Cortex of kidney (tissue), 1 donor: ENCODE data around the gene TYW5.

Source experiments
- DNase-seq: peaks from one replicate; lab custom pipeline; 2025; lab: John Stamatoyannopoulos, UW

TYW5 gene

DNA sequence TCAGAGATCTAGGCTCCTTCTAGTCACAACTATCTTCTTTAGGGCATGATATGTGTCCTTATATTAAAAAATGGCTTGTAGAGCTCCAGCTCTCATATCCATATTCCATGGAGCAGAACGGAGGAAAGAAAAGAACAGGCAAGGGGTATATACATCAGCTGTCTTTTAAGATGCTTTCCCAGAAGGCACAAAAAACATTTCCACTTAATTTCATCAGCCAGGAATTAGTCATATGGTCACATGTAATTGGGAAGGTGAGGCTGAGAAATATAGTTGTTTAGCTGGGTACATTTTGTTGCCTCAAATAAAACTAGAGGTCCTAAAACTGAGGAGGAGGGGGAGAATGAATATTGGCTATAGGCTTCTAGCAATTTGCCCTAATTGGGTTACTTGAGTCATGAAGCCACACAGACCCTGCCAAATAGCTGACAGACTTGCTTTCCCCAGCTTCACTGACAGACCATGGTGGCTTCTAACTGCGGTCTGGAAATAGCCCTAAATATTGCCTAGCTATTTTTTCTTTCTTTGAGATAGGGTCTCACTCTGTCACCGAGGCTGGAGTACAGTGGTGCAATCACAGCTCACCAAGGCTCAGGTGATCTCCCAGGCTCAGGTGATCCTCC lies 20.1 kb upstream of the TYW5 start:
- DNase-seq: no peak

DNA sequence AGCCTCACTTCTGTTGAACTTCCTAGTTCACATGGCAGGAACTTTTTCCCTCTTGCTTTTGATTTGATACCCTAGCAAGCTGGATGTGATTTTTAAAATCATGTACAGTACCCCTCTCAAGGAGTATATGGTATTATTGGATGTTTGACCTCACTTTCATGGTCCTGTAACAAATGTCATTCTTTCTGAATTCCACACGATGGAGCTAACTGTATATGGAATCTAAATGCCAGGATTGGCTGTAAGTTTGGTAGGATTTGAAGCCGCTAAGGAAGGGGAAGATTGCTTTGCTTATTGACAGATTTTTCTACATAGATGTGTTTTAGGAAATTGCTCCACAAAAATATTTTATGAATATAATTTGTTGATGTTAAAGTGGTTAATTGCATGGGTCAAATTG lies 18.4 kb upstream of the TYW5 start:
- DNase-seq: no peak

DNA sequence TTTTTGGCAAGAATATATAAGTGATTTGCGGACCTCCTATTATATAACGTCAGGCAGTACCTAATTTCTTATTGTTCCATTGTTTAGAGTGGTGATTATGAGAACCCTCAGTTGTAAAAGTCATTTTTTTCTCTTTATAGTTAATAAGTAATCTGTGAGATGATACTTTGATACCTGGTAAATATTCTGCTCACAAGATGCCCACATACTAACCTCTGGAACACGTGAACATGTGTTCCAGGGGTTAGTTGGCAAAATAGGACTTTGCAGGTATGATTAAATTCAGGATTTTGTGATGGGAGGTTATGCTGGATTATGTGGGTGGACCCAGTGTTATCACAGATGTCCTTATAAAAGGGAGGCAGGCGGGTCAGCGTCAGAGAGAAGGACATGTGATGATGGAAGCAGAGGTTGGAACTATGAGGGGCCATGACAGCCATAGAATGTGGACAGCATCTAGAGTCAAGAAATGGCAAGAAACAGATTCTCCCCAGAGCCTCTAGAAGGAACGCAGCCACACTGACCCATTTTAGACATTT lies 16.9 kb upstream of the TYW5 start:
- no peak for DNase-seq

DNA sequence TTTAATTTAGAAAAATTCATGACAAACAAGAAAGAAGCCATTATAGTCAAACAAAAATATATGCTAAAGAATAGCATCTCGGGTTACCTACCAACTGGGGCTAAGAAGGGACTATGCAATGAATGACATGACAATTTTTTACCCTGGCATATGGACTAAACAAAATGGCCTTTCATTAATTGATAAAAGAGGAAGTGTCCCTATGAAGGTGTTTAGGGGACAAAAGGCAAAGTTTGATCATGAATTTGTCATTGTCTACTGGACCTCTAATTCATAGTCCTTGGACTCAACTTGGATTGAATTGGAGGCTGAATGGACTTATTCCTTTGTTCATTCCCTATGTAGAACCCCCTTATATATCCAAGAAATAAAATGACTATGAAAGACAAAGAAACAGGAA lies 12.8 kb upstream of the TYW5 start:
- no peak for DNase-seq

DNA sequence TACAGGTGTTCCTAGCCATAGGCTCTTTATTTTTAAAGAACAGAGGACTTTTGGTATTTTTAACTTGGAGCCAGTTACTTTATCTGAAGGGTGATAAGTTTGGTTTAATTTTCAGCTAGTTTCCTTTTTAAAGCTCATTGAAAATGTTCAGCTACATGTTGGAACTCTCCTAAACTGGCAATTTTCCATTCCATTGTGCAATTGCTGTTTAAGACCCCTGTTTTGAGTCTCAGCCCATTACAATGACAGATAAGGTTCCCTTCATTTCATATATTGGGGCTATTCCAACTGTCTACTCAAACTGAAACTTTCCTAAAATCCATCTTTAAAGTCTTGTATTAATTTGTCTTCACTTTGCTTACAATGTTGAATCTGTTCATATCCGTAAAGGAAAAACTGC lies 11.7 kb upstream of the TYW5 start:
- no peak for DNase-seq

DNA sequence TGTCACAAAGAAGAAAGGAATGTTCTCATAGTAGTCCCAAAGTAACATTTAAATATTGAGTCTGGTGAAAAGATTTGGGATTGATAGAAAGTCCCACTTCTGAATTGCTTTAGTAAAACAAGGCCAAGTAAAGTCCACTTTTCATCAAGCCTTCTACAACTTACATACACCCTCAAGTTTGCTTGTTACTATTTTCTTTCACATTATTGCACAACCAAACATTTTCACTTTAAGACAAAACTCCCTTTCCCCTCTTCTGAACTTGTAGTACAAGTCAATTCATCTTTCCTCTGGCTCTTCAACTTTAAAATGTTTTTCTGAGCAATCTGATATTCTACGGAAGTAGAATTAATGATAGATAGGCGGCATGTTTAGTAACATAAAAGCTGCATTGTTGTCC lies 11.1 kb upstream of the TYW5 start:
- DNase-seq: no peak

DNA sequence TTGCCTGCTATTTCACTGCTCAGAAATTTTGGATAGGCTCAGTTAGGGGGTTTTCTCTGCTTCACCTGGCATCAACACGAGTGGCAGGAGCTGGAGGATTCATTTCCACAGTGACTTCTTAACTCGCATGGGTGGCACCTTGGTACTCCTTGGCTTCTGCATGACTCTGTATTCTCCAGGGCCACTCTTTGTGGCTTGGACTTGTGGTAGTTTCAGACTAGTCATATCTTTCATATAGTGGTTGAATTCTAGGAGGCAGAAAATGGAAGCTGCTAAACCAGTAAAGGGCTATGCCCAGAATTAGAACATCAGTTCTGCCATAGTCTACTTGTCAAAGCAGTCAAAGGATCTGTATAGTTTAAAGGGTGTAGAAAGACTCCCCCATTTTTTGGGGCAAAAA lies 6.9 kb upstream of the TYW5 start:
- no peak for DNase-seq

DNA sequence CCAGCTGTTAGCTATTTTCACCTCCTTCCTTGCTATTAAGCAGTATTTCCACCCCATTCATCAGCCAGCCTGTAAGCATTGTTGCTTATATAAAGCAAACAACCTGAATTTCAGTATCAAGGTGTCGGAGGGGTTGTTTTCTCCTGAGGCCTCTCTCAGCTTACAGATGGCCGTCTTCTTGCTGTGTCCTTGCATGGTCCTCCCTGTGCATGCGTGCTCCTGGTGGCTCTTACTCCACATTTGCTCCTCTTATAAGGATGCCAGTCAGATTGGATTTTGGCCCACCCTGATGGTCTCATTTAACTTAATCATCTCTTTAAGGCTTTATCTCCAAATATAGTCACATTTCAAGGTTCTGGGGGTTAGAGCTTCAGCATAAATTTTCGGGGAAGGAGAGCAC lies 2.7 kb upstream of the TYW5 start:
- no peak for DNase-seq

DNA sequence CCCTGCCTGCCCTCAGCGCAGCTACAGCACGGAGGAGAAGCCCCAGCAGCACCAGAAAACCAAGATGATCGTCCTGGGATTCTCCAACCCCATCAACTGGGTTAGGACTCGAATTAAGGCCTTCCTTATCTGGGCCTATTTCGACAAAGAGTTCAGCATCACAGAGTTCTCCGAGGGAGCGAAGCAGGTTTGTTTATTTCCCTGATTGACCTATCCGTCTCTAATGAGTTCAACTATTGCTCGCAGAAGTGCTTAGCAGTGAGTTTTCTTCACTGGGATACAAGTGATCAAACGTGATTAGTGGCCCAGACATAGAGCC lies 730 bp upstream of the TYW5 start:
- no peak for DNase-seq

DNA sequence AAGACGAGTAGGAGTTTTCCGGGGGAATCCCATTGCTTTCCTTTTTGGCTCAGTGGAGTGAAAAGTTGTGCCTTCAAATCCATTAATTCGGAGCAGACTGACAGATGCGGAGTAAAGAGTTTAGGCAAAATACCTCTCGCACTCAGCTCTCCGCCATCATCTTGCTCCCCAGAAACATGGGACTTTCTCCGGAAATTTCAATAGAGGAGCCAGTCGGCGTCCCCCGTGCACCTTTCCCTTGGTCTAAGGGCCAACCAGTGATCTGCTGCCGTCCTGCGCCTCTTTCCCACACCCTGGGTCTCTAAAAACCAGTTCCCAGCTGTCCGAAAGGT lies 318 bp downstream of the TYW5 start:
- no peak for DNase-seq

DNA sequence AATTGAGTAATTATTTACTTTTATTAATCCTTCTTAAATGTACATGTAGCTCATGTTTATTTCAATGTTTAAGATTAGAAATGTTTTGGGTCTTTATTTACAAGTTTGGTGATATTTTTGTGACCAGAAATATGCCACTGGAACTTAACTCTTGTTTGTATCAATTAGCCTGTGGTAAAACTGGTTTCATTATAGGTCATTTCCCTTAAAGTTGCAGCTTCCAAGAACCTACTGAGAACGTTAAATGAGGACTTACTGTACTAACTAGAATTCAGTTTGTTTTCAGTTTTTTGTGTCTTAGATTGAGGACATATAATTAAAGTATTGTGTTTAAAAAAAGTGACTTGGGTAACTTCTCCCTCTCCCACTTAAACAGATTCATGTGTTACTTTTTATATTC lies 4.3 kb downstream of the TYW5 start:
- no peak for DNase-seq

DNA sequence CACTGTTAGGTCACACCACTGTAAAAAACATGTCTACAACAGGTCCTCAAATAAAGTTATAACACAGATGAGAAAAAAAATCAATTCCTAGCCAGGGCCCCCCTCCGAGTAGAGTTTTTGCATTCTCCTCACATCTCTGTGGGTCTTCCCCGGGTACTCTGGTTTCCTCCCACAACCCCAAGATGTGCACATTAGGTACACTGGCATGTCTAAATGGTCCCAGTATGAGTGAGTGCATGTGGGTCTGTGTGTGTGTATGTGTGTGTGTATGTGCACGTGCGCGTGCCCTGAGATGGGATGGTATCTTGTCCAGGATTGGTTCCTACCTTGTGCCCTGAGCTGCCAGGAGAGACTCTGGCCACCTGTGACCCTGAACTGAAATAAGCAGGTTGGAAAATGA lies 4.9 kb downstream of the TYW5 start:
- no peak for DNase-seq

DNA sequence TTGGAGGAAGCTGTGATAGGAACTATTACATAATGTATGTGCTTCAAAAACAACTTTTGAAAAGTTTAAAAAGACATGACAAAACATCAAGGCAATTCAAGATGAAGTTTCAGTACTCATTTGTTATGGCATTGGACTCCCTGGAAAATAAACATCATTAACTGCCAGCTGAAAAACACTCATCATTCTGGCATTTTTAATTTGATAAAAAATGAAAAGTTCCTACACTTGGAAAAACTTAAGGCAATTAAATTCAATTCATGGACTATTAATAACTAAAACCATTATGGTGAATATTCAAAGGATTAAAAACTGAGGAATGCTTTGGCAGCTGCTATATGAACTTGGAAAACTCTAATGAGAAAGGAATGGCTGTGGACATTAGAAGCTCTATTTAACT lies 8.5 kb downstream of the TYW5 start:
- no peak for DNase-seq

DNA sequence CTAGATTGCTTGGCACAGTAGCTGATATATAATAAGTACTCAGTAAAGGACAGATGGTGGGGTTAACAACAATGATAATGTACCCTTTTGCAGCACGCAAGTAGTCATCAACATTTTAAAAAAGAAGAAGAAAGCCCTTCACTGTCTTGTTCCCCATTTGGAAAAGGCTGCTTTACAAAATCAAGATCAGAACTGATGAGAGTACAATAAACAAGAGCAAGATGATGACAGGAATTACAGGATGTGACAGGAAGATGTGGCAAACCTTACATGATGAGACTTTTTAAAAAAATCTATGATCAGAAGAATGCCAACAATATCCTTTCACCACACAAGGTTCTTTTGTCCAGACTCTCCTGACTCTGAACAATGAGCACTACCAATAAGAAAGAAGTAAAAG lies 9.1 kb downstream of the TYW5 start:
- DNase-seq: no peak

DNA sequence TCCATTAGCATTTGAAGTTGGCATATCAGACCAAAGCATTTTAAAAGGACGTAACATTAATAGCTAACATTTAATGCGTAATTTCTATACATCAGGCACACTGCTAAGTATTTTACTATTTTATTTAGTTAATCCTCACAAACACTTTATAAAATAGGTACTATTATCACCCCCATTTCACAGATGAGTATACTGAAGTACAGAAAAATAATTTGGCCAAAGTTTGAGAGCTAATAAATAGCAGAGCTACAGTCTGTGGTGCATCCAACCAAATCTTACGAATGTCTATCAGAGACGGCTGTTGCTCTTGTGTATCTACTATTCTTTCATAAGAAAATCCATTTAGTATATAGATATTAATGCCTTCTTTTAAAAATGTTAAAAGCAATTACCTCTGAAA lies 11.9 kb downstream of the TYW5 start:
- no peak for DNase-seq

DNA sequence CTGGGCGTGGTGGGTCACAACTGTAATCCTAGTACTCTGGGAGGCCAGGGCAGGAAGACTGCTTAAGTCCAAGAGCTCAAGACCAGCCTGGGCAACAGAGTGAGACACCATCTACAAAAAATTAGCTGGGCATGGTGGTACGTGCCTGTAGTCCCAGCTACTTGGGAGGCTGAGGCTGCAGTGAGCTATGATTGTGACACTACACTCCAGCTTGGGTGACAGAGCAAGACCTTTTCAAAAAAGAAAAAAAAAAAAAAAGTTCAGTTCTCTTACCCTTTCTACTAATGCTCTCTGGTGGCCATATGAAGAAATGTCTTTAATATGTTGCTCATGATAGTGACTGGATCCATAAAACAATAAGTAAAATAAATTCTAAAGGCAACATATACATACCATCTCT lies 14.9 kb downstream of the TYW5 start:
- DNase-seq: no peak

DNA sequence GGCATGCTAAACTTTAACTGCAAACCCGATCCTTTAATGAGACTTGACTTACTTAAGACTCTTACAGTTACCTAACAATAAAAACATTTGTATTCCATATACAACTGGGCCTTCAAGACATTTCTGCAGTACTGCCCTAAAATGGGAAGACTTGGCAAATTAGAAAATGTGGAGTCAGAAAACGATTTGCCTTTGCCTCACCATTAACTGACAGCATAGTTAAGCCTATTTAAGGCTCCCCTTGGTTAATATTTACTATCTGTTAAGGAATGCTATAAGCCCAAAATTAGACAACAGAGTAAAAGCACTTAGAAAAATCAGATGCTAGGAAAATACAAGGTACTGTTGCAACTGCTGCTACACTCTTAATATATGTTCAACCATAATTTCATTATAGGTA lies 18.7 kb downstream of the TYW5 start:
- no peak for DNase-seq

DNA sequence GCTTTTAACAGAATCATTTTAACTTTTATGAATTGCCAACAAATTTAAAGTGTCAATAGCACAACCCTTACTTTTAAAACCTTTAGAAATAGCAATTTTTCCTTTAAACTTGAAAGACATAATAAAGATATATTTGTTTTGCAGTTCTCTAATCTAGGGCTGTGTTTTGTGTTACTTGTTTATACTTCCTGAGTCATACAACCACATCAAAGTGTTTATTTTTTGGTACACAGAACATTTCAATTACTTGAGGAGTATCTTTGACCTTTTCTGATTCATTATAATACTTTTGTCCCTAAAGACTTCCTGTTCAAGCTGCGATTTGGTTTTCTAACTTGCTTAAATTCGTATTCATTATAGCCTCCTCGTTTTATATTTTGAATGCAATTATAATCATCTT lies 21.8 kb downstream of the TYW5 start:
- DNase-seq: no peak

DNA sequence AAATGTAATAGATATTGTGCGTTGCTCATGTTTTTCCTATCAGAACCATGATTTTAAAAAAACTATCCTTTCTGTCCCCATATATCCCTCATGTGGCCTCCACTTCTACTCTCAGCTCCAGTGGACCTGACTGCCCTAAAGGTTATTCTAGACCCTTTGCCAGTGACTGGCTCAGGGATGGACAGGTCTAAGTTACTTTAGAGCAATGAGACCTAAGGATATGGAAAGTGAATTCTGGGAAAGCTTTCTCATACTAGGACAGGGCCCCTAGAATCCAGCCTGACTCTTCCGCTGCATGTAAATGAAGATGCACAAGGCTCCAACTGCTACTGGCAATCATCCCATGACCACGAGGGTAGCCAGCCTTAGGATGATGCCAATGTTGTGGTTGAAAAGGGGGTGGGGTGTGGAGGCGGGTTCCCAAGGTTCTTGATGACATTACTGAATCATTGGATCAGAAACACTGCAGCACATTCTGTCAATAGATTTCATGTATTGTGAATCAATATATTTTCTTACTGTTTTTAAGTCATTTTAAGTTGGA lies 22.9 kb downstream of the TYW5 start:
- no peak for DNase-seq

DNA sequence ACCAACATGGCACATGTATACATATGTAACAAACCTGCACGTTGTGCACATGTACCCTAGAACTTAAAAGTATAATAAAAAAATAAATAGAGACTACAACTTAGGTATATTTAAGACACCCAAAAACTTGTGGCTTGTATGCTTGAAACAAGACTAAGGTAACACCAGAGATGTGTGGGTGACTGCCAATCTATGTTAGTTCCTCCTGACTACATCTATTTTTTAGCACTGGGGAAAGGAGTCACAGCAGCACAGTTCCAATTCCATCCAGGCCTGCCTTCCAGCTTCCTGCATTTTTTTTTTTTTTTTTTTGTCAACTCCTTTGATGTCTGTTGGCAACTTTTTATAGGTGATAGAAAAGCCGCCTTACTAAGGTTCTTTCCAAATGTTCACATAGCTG lies 26.0 kb downstream of the TYW5 start:
- no peak for DNase-seq

DNA sequence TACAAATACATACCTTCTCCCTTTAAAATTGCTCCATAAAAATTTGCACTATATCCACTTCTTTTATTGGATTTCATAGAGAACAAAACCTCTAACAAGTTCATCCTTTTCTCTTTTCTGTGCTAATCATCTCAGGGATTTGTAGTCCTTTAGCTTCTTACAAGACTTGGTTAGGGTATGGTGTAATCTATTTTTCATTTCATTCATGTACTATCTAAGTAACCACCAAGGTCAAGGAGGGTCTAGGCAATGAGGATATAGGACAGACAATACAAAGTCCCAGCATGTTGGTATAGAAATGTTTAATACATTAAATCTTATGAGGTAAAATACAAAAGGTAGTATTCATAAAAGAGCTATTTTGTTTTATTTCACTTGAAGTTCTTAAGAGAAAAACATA lies 26.7 kb downstream of the TYW5 start:
- no peak for DNase-seq

DNA sequence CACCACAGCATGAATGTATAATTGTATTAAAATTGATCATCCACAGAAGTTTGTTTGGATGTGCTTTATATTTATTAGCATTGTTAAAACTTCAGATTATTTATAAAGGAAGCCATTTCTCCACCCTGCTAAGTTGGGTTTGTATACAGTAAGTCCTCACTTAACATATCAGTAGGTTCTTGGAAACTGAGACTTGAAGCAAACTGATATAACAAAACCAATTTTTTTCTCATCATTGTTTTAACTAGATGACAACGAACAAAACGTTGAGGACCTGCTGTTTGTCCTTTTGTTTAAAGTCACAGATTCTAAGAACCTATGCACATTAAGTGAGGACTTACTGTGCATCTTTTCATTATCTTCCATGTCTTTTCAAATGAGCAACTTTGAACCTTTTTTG lies 27.1 kb downstream of the TYW5 start:
- DNase-seq: no peak

DNA sequence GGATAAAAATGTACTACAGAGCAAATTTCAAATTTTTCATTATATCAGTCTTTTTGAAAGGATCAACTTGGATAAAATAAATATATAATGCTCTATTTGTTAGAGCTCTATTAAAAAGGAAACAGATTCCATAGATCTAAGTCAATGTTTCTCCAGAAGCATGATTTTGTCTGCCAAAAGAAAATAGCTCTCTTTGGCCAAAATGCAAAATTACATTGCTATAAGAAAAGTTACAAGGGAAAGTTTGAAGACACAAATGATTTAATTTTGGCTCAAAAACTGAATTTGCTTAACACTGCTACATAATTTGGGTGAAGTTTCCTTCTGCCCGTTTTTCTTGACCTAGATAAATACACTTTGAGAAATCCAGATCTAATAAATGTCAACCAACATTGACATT lies 28.5 kb downstream of the TYW5 start:
- no peak for DNase-seq

DNA sequence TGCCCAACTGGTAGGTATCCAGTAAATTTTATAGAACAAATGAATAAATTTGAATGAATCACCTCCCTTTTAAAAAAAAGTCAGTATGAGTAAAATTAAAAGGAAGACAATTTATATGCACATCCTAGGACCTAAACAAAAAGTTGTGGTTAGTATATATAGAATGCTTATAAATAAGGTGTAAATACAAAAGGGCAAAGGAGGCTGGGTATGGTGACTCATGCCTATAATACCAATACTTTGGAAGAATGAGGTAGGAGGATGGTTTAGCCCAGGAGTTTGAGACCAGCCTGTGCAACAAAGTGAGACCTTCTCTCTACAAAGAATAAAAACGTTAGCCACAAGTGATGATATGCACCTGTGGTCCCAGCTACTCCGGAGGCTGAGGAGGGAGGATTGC lies 31.4 kb downstream of the TYW5 start:
- no peak for DNase-seq

DNA sequence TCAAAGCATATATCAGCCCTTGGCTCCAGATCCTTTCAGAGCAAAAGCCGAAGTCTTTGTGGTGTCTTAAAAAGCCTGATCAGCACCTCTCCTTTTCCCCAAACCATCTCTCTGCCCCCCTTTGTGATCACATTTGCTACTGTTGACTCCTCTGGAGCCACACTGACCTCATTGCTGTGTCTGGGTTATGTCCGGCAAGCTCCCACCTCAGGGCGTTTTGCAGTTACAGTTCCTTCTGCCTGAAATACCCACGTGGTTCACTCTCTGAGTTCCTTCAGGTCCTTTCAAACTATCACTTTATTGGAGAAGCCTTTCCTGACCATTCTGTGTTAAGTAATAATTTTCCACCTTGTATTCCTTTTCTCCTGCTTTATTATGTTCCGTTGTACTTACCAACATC lies 32.4 kb downstream of the TYW5 start:
- no peak for DNase-seq
